K562 (cell line): ENCODE results near the gene PNPLA7. TPM values are rescaled to one million over a fixed set of nuclear protein-coding genes. Genes with fewer than 3 reads are reported as not detected.

Experiments
- ERF ChIP-seq: fragments of 450-650 bp; formaldehyde crosslinking; IDR thresholded peaks from 2 replicates; pipeline ENCODE4 v1.4.0; 2020; ENCODE audit warnings: mild to moderate bottlenecking, mixed read lengths
- ETS2 ChIP-seq: IDR thresholded peaks from 2 replicates; pipeline ENCODE4 v1.6.1; 2016; ENCODE audit warnings: borderline replicate concordance, missing genetic modification characterization, mild to moderate bottlenecking, moderate library complexity, missing compliant biosample characterization; ENCODE audit not compliant: poor library complexity, severe bottlenecking
- FOXJ2 ChIP-seq: fragments of 200-800 bp; sonication (Bioruptor generic); IDR thresholded peaks from 2 replicates; pipeline ENCODE4 v1.6.1; 2016; ENCODE audit warnings: missing genetic modification characterization, missing compliant biosample characterization
- HDAC6 ChIP-seq: IDR thresholded peaks from 2 replicates; pipeline ENCODE4 v1.6.1; 2012; ENCODE audit warnings: low read depth, mild to moderate bottlenecking, control low read depth, inconsistent platforms, low read length, moderate library complexity
- MECOM ChIP-seq: fragments of 250-450 bp; sonication (Bioruptor Pico); IDR thresholded peaks from 2 replicates; pipeline ENCODE4 v1.8.0; 2022; ENCODE audit warnings: inconsistent platforms
- NFIX ChIP-seq: fragments of 250-450 bp; sonication (Bioruptor Pico); IDR thresholded peaks from 2 replicates; pipeline ENCODE4 v1.4.0; 2020; ENCODE audit warnings: low read depth, mild to moderate bottlenecking, moderate library complexity
- RBFOX2 ChIP-seq: fragments of 200-400 bp; formaldehyde crosslinking; IDR thresholded peaks from 2 replicates; pipeline ENCODE4 v1.6.1; 2017; ENCODE audit warnings: low read depth, mild to moderate bottlenecking, low read length, moderate library complexity
- SAFB ChIP-seq: fragments of 200-400 bp; formaldehyde crosslinking; IDR thresholded peaks from 2 replicates; pipeline ENCODE4 v1.6.1; 2017; ENCODE audit warnings: low read depth, low read length, borderline replicate concordance
- SAP30 ChIP-seq: fragments of 200-600 bp; sonication (generic); IDR thresholded peaks from 2 replicates; pipeline ENCODE4 v1.6.1; 2012; ENCODE audit warnings: borderline replicate concordance, low read depth, mild to moderate bottlenecking, moderate library complexity, low read length, control low read depth, inconsistent platforms; ENCODE audit not compliant: insufficient read depth, poor library complexity, severe bottlenecking
- ZNF263 ChIP-seq: sonication (generic); formaldehyde crosslinking; IDR thresholded peaks from 2 replicates; pipeline ENCODE4 v1.8.0; 2022; ENCODE audit warnings: mild to moderate bottlenecking, missing genetic modification reagents, borderline replicate concordance
- polyA plus RNA-seq, 8 experiments: library from polyadenylated mRNA; depleted of rRNA in 4 of 8; stranded (reverse) in 5 of 8; unstranded in 3 of 8; fragments of >200 nt; fragmentation: Nextera tagmentation in 2 of 8; fragmentation: Illumina TruSeq in 1 of 8; extraction: Ambion mirVana in 2 of 8; extraction: Trizol in 1 of 8; gene quantifications; 2 replicates each; pipeline versions ENCODE4 v1.2.1 to v1.2.3, GENCODE V29; 2011 to 2014; ENCODE audit warnings: inconsistent platforms in 1 of 8, missing spikeins in 1 of 8
- total RNA-seq, 7 experiments: library from RNA; depleted of rRNA in 6 of 7; stranded (reverse); fragments of >200 nt in 6 of 7; fragmentation: Illumina TruSeq in 2 of 7; extraction: Trizol in 2 of 7; gene quantifications; 2 replicates each; pipeline versions ENCODE4 v1.2.1 to v1.2.3, GENCODE V29; 2011 to 2021; ENCODE audit warnings: low replicate concordance in 1 of 7
- TF ChIP-seq, protein P1 (sequence below), 2 experiments: fragments of 450-650 bp in 1 of 2; sonication (generic) in 1 of 2; formaldehyde crosslinking in 1 of 2; IDR thresholded peaks; 2 replicates each; pipeline versions ENCODE4 v1.7.1 to v1.9.0; 2016 to 2022; ENCODE audit warnings: inconsistent platforms in 1 of 2, mild to moderate bottlenecking in 1 of 2, missing genetic modification reagents in 1 of 2
- TF ChIP-seq, protein P2 (sequence below): fragments of 250-450 bp; sonication (Bioruptor Pico); IDR thresholded peaks from 2 replicates; pipeline ENCODE4 v1.4.0; 2020; ENCODE audit warnings: borderline replicate concordance

Gene PNPLA7
- total and polyA plus RNA-seq, 9 of the 15 experiments (the other 6 are each of a cell fraction or from before 2014, with no cell fraction given) = 0.01 to 0.85 (median 0.19) TPM; not detected in 1

- TF ChIP-seq ETS2 (tag) (no peak), SAP30 (no peak), ERF (CRISPR knock-in tag) (peak; percentile 18; the same call in 1 of the 2 replicates), SAFB (no peak), FOXJ2 (no peak), RBFOX2 (peak; percentile 71), NFIX (no peak), ZNF263 (CRISPR knock-in tag) (no peak), MECOM (CRISPR knock-in tag) (no peak), HDAC6 (no peak)
- TF ChIP-seq, protein P1, sequence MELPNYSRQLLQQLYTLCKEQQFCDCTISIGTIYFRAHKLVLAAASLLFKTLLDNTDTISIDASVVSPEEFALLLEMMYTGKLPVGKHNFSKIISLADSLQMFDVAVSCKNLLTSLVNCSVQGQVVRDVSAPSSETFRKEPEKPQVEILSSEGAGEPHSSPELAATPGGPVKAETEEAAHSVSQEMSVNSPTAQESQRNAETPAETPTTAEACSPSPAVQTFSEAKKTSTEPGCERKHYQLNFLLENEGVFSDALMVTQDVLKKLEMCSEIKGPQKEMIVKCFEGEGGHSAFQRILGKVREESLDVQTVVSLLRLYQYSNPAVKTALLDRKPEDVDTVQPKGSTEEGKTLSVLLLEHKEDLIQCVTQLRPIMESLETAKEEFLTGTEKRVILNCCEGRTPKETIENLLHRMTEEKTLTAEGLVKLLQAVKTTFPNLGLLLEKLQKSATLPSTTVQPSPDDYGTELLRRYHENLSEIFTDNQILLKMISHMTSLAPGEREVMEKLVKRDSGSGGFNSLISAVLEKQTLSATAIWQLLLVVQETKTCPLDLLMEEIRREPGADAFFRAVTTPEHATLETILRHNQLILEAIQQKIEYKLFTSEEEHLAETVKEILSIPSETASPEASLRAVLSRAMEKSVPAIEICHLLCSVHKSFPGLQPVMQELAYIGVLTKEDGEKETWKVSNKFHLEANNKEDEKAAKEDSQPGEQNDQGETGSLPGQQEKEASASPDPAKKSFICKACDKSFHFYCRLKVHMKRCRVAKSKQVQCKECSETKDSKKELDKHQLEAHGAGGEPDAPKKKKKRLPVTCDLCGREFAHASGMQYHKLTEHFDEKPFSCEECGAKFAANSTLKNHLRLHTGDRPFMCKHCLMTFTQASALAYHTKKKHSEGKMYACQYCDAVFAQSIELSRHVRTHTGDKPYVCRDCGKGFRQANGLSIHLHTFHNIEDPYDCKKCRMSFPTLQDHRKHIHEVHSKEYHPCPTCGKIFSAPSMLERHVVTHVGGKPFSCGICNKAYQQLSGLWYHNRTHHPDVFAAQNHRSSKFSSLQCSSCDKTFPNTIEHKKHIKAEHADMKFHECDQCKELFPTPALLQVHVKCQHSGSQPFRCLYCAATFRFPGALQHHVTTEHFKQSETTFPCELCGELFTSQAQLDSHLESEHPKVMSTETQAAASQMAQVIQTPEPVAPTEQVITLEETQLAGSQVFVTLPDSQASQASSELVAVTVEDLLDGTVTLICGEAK (IDR thresholded peaks at IDR 0.05) = no peak
- TF ChIP-seq, protein P1 (CRISPR knock-in tag; IDR thresholded peaks at IDR 0.05) = no peak
- TF ChIP-seq, protein P2, sequence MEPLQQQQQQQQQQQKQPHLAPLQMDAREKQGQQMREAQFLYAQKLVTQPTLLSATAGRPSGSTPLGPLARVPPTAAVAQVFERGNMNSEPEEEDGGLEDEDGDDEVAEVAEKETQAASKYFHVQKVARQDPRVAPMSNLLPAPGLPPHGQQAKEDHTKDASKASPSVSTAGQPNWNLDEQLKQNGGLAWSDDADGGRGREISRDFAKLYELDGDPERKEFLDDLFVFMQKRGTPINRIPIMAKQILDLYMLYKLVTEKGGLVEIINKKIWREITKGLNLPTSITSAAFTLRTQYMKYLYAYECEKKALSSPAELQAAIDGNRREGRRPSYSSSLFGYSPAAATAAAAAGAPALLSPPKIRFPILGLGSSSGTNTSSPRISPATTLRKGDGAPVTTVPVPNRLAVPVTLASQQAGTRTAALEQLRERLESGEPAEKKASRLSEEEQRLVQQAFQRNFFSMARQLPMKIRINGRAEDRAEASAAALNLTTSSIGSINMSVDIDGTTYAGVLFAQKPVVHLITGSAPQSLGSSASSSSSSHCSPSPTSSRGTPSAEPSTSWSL (CRISPR knock-in tag) = no peak
Observed at GRCh38 chr9:137459152-137459600, 91.0 kb downstream of the PNPLA7 start, which contains the start of gene NSMF (continued).
